GM10847 (cell line): ENCODE measurements around the gene SLC4A5.

Experiments
- POLR2A ChIP-seq: IDR thresholded peaks from 2 replicates; pipeline ENCODE4 v1.6.1; 2011; ENCODE audit not compliant: insufficient read length; ENCODE audit errors: extremely low read depth

SLC4A5 gene

GRCh38 chr2:74198461-74199274 lies 144.5 kb downstream of the SLC4A5 start, which contains the start of gene MTHFD2:
MTHFD2 (plus strand) TSS chr2:74198615; CDS start chr2:74198642, 27 bp downstream.
- TF ChIP-seq POLR2A: peak; percentile 99

DNA sequence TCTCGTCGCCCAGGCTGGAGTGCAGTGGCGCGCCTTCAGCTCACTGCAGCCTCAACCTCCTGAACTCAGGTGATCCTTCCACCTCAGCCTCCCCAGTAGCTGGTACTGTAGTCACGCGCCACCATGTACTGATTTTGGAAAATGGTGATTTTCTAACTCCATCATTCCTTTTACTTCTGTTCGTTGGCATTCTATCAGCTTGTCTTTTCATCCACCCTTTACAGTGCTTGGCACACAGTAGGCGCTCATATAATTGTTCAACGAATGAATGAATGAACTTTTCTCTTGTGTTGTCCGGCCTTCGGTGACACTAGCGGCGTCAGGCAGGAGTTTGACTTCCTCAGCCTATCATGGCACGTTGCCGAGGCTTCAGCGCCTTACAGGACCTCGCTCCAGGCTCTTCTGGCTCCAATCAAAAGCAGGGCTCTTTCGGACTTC lies 145.2 kb downstream of the SLC4A5 start:
- no peak for TF ChIP-seq POLR2A

- TF ChIP-seq POLR2A: no peak
Observed at GRCh38 chr2:74197049-74197448, 146.2 kb downstream of the SLC4A5 start.

DNA sequence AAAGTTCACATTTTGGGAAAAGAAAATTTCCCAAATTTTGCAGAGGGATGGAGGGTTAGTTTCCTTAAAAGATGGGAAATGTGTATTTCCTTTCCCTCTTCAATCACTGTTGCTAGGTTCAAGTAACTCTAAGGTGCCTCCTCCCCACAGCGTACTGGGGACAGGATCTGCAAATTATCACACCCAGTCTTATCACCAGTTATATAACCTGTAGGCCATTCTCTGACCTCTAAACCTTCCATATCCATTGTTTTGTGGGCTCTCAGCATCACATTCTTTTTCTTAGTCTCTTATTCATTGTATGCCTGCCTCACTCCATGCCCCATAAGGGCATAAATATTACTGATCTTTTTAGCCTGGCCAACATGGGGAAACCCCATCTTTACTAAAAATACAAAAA lies 148.4 kb downstream of the SLC4A5 start:
- no peak for TF ChIP-seq POLR2A

GRCh38 chr2:74191596-74192380 lies 151.4 kb downstream of the SLC4A5 start:
- TF ChIP-seq POLR2A: no peak

- TF ChIP-seq POLR2A: no peak
Observed at GRCh38 chr2:74188696-74189095, 154.5 kb downstream of the SLC4A5 start.

DNA sequence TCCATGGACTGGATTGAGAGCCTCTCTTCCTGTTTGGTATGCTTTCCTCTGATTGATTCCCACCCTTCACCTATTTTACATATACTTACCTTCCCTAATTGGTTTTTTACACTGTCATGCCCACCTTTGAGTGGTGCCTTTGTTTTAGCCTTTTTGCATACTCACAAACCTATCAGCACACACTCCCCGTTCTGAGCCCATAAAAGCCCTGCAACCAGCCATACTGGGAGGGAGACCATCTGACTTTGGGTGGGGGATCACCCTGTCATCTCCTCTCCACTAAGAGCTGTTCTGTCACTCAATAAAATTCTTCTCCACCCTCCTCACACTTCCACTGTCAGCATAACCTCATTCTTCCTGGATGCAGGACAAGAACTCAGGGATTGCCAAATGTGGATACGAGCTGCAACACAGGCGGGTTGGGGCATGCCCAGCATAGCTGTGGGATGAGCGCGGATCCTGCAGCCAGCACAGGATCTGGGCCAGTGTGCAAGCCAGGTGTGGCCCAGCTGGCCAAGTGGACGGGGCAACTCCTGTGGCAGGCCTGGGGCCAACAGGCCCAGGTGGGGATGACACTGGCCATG lies 155.1 kb downstream of the SLC4A5 start:
- no peak for TF ChIP-seq POLR2A

DNA sequence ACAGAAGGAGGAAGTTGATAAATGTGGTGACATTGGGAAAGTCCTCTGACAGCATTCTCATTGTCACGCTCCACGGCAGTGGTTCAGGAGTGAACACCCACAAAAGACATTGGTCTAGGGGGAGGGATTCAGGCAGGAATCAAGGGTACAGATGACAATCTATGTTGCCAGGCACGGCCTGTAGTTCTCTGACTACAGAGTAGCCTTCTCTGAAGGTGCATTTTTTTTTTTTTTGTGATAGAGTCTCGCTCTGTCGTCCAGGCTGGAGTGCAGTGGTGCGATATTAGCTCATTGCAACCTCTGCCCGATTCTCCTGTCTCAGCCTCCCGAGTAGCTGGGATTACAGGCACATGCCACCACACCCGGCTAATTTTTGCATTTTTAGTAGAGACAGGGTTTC lies 157.2 kb downstream of the SLC4A5 start:
- TF ChIP-seq POLR2A: no peak

- no peak for TF ChIP-seq POLR2A
Observed at GRCh38 chr2:74183878-74184277, 159.3 kb downstream of the SLC4A5 start.

DNA sequence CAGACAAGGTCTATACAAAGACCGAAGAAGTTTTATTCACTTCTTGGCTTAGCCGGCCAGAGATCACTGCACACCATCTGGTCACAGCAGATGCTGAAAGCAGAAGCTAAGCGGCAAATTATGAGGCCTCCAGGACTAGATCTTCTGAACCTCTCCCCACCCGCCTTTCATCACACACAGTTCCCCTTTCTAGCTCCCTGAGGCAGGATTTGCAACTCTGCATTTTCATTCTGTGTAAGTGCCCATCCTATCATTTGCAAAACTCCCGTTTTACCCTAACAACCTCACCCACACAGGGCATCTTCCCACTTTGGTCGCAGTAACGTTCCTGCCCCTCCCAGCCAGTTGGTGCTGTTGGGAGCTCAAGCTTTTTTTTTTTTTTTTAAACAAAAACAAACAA lies 161.5 kb downstream of the SLC4A5 start:
- no peak for TF ChIP-seq POLR2A

DNA sequence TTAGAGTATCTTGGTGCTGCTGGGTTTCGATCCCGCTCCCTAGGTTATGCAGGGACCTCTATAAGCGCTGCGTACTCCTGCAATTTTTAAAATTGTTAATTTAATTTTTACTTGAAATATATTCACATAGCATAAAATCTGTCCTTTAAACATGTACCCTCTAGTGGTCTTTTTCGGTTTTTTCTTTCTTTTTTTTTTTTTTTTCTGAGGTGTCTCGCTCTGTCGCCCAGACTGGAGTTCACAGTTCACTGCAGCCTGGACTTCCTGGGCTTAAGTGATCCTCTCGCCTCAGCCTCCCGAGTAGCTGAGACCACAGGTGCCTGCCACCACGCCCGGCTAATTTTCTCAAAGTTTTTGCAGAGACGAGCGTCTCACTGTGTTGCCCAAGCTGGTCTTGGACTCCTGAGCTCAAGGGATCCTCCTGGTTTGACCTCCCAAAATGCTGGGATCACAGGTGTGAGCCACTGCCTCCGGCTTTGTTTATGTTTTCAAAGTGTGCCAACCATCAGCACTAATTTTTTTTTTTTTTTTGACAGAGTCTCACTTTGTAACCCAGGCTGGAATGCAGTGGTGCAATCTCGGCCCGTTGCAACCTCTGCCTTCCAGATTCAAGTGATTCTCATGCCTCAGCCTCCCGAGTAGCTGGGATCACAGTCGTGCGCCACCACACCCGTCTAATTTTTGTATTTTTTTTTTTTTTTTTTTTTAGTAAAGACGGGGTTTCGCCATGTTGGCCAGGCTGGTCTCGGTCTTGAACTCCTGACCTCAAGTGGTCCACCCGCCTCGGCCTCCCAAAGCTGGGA lies 164.0 kb downstream of the SLC4A5 start:
- no peak for TF ChIP-seq POLR2A

GRCh38 chr2:74178211-74179062 lies 164.8 kb downstream of the SLC4A5 start, which contains the start of gene MOB1A:
MOB1A (minus strand) TSS chr2:74178879; CDS start chr2:74178674, 205 bp downstream.
- peak; percentile 78 for TF ChIP-seq POLR2A

DNA sequence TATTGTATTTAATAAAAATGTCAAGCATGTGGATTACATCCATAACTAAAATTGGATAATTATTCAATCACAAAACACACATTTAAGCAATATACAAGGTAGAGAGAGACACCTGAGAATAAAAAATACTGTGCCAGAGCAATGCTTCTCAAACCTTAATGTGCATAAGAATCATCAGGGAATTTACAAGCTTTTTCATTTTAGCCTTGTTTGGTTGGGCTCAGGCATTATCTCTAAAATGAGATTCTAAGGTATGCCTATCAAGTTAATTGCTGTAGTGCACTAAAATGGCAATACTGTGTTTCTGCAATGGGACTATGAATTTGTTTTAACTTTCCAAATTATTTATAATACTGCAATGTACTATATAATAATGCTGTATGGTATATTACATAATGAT lies 165.5 kb downstream of the SLC4A5 start:
- TF ChIP-seq POLR2A: no peak

- TF ChIP-seq POLR2A: no peak
Observed at GRCh38 chr2:74174909-74175308, 168.3 kb downstream of the SLC4A5 start.
